ENCODE data around the gene ULK4.

- TF ChIP-seq CTCF (IDR thresholded peaks at IDR 0.05) (no peak), POLR2A (IDR thresholded peaks at IDR 0.05) (no peak)
Measured at GRCh38 chr3:41247055-41248004, 714.6 kb downstream of the ULK4 start.
